HG03175 (cell line): ENCODE data around the gene HNRNPLL.
"Not testable (repeated sequence)": the region's sequence is repeated elsewhere in the genome, so short reads cannot be mapped to it uniquely, and the experiment has no call there.

ENCODE experiments used
- ATAC-seq: cut with Tn5 transposase; IDR thresholded peaks from one replicate; pipeline ENCODE4 v1.9.1; 2021; ENCODE audit warnings: mild to moderate bottlenecking, moderate library complexity; ENCODE audit not compliant: unreplicated experiment

The HNRNPLL gene

DNA sequence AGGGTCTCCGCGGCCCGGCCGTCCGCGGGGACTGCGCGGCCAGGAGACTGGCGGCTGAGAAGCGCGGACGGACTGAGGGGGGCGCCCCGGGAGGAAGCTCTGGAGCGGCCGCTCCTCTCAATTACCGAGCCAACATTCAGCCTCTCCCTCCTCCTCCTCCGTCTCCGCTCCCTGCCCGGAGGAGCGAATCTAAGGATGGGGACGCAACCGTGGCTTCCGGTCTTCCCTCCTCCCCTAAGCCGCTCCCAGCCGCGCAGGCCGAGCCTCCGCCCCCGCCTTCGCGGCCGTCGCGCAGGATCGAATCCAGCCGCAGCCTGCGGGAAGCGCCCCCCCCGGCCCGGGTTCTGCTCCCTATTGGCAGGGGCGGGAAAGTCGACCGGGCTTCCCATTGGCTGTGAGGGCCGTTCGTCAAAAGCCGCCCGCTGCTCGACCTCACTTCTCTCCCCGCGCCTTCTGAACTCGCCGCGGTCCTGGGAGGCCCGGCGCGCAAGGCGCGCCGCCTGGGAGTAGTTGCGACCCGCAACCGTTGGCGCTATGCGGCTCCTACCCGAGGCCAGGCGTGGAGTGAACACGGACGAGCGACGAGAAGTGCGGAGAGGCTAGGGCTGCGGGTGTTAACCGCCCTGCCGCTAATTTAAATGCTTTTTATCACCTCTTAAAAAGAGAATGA, at the start of gene HNRNPLL:
HNRNPLL (minus strand) TSS at position 197 of the 670 bp plus-strand sequence. CDS start 302 bp downstream, outside the sequence.
- ATAC-seq, result peak; percentile 61

DNA sequence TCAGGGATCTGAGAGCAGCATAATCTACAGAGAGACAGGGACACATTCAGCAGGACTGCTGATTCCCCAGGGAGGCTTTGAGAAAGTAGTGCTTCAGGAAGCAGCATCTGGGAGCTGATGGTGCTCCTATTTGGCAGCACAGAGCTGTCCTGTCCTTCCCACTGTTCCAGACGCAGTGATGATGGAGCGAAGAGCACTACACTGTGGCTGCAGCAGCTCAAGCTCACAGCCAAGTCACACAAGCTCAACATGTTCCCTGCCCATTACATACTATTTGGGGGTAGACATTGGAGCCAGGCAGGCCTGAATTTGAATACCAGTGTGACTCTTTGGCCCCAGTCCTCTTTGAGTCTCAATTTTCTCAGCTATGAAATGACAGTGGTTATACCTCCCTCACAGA, 48.0 kb upstream of the HNRNPLL start:
- no peak for ATAC-seq

DNA sequence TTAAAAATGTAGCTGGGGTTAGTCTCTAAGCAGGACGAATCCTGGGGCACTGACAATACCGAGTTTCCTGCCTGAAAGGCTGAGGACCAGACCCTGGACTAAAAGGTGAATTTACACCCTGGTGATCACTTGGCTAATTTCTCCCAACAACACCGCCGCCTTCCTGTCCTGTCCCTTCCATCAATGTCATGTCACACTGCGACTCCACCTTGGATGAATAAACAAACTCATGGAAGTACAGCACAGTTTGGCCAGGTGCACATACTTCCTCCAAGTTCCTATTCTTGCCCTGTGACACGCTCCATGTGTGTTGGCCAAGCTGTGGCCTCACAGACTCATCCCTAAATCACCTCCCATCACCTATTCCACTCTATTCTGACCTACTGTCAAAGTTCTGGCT, 47.3 kb upstream of the HNRNPLL start:
- ATAC-seq, result no peak

- no peak for ATAC-seq
Observed at GRCh38 chr2:38649176-38649728, 46.5 kb upstream of the HNRNPLL start.

DNA sequence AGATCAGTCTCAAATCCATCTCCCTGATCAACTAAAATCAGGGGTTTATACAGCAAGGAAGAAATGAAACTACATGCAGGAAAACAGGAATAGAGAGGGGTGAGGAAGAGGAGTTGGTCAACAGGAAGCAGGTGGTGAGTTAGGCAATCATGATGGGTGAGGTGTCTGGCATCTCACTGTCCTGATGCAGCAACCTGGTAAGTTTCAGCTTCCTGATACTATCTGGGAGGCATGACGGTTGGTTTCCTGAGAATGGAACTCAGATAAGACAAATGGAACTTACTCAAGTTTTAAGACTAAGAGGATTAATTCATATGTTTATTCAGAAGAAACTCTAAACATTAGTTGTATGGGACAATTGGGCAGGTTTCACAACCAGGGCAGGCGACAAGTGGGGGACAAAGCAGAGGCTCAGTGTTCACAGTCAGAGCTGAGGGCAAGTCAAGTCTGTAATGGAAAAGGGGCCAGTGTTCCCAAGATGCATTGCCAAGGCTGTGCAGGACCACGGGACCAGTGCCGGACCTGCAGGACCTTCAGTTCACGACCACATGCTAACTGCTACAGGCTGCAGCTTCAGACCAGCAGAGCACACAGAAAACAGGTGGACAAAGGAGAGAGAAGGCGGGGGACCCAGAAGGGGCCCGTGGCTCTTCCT, 45.5 kb upstream of the HNRNPLL start:
- ATAC-seq, result no peak

GRCh38 chr2:38643683-38644511, 41.2 kb upstream of the HNRNPLL start:
- ATAC-seq, result not testable (repeated sequence)

DNA sequence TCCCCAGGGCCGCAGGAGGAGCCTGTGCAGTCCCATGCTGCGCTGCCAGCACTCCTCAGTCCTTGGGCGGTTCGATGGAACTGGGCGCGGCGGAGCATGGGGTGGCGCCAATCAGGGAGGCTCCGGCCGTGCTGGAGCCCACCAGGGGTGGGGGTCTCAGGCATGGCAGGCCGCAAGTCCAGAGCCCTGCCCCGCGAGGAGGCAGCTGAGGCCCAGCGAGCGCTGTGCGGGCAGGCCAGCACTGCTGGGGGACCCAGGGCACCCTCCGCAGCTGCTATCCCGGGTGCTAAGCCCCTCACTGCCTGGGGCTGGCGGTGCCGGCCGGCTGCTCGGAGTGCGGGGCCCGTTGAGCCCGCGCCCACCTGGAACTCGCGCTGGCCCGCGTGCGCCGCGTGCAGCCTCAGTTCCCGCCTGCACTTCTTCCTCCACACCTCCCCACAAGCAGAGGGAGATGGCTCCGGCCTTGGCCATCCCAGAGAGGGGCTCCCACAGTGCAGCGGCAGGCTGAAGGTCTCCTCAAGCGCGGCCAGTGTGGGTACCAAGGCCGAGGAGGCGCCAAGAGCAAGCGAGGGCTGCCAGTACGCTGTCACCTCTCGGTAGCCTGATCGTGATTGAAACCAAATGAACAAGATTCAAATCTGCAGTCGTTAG, 40.4 kb upstream of the HNRNPLL start:
- ATAC-seq, result no peak

- not testable (repeated sequence) for ATAC-seq
Observed at GRCh38 chr2:38642373-38643017, 39.8 kb upstream of the HNRNPLL start.

DNA sequence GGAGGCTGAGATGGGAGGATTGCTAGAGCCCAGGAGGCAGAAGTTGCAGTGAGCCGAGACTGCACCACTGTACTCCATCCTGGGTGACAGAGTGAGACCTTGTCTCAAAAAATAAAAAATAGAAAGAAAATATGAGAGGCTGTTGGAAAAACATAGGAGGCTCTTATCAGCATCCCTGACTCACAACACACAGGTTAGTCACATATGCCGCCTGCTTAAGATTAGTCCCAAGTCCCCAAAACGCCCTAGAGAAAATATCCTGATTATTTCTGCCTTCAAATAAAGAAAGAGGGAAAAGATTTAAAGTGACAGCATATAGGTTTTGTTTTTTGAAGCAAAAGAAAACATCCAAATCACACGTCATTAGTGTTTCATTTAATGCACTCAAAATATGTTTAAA, 33.3 kb upstream of the HNRNPLL start:
- ATAC-seq, result no peak

DNA sequence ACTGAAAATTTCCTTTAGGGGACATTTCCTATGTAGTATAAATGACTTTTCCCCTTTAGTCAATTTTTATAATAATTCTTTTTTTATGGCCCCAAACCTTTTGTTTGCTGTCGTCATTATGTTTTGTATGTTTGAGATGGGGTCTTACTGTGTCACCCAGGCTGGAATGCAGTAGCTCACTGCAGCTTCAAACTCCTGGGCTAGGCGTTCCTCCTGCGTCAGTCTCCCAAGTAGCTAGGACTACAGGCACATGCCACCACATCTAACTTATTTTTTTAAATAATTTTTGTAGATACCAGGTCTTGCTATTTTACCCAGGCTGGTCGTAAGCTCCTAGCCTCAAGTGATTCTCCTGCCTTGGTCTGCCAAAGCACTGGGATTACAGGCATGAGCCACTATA, 32.4 kb upstream of the HNRNPLL start:
- no peak for ATAC-seq

DNA sequence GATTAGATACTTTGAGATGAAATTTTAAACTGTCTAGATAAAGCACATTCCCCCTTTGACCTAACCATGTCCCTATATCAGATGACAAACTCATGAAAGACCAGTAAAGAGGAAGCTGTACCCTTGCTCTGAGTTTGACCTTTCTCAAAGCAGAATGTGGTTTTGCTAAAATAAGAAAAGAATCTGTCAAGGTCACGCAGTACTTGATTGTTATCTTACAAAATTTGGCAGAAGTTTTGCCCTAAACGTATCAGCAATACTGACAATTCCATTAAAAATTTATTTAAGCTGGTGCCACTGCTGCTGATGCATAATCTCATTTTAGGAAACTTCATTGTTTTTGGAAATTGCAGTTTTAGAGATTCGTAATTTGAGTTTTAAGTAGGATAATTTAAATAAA, 32.0 kb upstream of the HNRNPLL start:
- peak; percentile 86 for ATAC-seq

DNA sequence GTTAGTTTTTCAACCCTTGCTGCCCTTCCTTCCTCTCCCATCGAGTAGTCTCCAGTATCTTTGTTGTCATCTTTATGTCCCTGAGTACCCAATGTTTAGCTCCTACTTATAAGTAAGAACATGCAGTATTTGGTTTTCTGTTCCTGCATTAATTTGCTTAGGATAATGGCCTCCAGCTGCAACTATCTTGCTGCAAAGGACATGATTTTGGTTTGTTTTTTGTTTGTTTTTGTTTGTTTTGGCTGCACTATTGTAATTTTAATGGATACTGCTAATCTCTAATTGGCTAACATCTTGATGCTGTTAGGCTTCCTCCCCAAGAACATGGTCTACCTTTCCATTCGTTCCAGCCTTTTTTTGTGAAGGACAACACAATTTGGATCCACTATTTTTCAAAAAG, 31.2 kb upstream of the HNRNPLL start:
- ATAC-seq, result no peak

DNA sequence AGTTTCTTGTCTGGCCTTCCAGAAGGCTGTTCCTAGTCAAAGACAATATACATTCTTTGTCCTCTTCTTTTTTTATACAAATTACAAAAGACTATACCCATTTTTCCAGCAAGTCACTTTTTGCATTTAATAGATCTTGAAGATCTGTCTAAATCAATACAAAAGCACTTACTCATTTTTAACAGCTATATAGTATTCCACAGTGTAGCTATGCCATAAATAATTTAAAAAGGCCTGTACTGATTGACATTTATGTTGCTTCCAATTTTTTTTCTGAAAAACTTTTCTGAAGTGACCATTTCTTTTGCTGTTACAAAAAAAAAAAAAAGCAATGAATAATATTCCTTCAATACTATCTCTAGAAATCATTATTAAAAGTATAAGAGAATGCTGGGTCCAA, 30.3 kb upstream of the HNRNPLL start:
- ATAC-seq, result no peak

GRCh38 chr2:38631976-38632375, 29.2 kb upstream of the HNRNPLL start:
- peak; percentile 45 for ATAC-seq

DNA sequence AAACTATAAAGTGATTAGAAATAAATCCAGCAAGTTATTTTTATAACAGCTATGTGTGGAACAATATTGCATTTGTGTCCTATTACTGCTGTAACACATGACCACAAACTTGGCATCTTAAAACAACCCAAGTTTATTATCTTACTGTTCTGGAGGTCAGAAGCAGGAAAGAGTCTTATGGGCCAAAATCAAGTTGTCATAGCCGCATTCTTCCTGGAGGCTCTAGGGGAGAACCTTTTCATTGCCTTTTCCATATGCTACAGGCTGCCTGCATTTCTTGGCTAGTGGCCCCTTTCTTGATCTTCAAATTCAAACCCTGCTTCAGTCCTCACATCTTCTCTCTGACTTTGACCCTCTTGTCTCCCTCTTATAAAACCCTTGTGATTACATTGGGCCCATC, 27.0 kb upstream of the HNRNPLL start:
- no peak for ATAC-seq

DNA sequence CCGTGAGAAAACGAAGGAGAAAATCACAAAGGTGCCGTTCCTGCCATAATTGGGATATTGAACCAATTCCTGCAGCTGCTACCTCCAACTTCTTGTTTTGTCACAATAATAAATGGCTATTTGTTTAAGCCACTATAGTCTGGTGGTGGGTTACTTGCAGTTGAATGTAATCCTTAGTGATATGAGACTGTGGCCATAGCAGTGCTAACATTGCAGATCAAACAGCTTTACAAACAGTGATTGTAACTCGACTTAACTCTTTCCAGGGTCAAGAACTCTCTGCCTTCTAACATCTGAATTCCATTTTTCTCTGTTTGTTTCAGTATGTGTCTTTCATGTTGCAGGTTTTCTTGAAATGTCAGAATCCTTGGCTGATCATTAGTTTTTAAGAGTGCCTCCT, 24.7 kb upstream of the HNRNPLL start:
- no peak for ATAC-seq

DNA sequence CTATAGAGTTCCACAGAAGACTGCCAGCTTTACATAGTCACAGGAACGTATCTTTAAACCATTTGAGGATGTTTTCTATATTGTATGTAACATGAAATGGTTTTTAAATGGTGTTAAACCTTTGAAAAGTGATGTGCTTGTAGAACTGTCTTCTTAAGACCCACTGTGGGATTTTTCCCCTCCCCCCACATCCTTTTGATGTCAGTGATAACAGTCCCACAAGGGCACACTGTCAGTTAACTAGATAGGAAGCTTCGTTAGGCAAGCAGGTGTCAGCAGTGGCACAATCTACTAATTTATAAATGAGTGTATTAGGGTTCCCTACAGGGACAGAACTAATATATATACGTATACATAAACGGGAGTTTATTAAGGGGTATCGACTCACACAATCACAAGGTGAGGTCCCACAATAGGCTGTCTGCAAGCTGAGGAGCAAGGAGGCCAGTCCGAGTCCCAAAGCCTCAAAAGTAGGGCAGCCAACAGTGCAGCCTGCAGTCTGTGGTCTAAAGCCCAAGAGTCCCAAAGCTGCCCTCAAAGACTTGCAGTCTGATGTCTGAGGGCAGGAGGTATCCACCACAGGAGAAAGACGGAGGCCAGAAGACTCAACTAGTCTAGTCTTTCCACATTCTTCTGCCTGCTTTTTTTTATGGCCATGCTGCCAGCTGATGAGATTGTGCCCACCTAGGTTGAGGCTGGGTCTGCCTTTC, 23.8 kb upstream of the HNRNPLL start:
- ATAC-seq, result no peak

- ATAC-seq, result no peak
Observed at GRCh38 chr2:38622210-38622609, 19.5 kb upstream of the HNRNPLL start.

- ATAC-seq, result no peak
Observed at GRCh38 chr2:38621018-38621417, 18.3 kb upstream of the HNRNPLL start.
